ENCODE data around the gene CTDP1. TPM values are rescaled to one million over a fixed set of nuclear protein-coding genes. Genes with fewer than 3 reads are reported as not detected.

CTDP1 gene
- total and polyA plus RNA-seq, 2 experiments from 2014 or later: 20.4 to 20.6 TPM

GRCh38 chr18:79634593-79635426, 44.8 kb upstream of the CTDP1 start:
- H3K4me1 ChIP-seq (ENCODE audit: insufficient read depth): peaks cover 6% of the 10 kb centered on the region
- no peak for DNase-seq (ENCODE audit: low spot score)
- H3K79me2 ChIP-seq: no peaks in the 10 kb centered on the region
- 95% methylated on average over 23 of the region's 23 CpGs for WGBS (ENCODE audit: low lambda C conversion rate, missing lambda C conversion rate)
- no peaks in the 10 kb centered on the region for H3K27me3 ChIP-seq
- H3K4me2 ChIP-seq: no peak overlapping the region
- H2AFZ ChIP-seq: no peak overlapping the region
- H3K27ac ChIP-seq: no peak overlapping the region
- H3K9me2 ChIP-seq (replicated peaks; ENCODE audit: insufficient read depth): no peaks in the 10 kb centered on the region
- H3K9me3 ChIP-seq (ENCODE audit: low read depth): no peaks in the 10 kb centered on the region
- H4K20me1 ChIP-seq (ENCODE audit: insufficient read depth, poor library complexity, severe bottlenecking): no peaks in the 10 kb centered on the region
- TF ChIP-seq, protein P1, sequence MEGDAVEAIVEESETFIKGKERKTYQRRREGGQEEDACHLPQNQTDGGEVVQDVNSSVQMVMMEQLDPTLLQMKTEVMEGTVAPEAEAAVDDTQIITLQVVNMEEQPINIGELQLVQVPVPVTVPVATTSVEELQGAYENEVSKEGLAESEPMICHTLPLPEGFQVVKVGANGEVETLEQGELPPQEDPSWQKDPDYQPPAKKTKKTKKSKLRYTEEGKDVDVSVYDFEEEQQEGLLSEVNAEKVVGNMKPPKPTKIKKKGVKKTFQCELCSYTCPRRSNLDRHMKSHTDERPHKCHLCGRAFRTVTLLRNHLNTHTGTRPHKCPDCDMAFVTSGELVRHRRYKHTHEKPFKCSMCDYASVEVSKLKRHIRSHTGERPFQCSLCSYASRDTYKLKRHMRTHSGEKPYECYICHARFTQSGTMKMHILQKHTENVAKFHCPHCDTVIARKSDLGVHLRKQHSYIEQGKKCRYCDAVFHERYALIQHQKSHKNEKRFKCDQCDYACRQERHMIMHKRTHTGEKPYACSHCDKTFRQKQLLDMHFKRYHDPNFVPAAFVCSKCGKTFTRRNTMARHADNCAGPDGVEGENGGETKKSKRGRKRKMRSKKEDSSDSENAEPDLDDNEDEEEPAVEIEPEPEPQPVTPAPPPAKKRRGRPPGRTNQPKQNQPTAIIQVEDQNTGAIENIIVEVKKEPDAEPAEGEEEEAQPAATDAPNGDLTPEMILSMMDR (IDR thresholded peaks at IDR 0.05; ENCODE audit: poor library complexity): no peak
- TF ChIP-seq EZH2 (IDR thresholded peaks at IDR 0.05; ENCODE audit: borderline replicate concordance): no peak
- TF ChIP-seq EZH2phosphoT487 (IDR thresholded peaks at IDR 0.05; ENCODE audit: low read depth, severe bottlenecking, unreplicated experiment): no peak
- no peak overlapping the region for H3K4me3 ChIP-seq
- no peaks in the 10 kb centered on the region for H3K36me3 ChIP-seq (replicated peaks; ENCODE audit: insufficient read depth, low read depth)

DNA sequence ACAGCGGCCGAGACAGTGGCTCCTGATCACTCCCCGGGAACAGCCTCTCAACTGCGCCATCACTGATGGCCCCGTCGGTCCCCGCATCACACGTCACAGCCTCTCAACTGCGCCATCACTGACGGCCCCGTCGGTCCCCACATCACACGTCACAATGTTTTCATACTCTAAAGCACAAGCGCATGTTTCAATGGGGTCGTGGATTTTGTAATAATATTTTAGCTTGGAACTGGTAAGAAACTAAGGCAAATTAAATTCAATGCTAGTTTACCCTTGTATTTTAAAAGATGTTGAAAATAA, 44.2 kb upstream of the CTDP1 start:
- Histone ChIP-seq H3K36me3 (replicated peaks; ENCODE audit: insufficient read depth, low read depth) (no peaks in the 10 kb centered on the region), H3K27ac (no peak overlapping the region), H2AFZ (no peak overlapping the region), H3K4me3 (no peak overlapping the region), H3K9me3 (ENCODE audit: low read depth) (no peaks in the 10 kb centered on the region), H3K9me2 (replicated peaks; ENCODE audit: insufficient read depth) (no peaks in the 10 kb centered on the region), H3K27me3 (no peaks in the 10 kb centered on the region), H3K4me1 (ENCODE audit: insufficient read depth) (peaks cover 6% of the 10 kb centered on the region), H4K20me1 (ENCODE audit: insufficient read depth, poor library complexity, severe bottlenecking) (no peaks in the 10 kb centered on the region), H3K4me2 (no peak overlapping the region), H3K79me2 (no peaks in the 10 kb centered on the region)
- TF ChIP-seq, protein P1 (IDR thresholded peaks at IDR 0.05; ENCODE audit: poor library complexity): no peak
- no peak for TF ChIP-seq EZH2phosphoT487 (IDR thresholded peaks at IDR 0.05; ENCODE audit: low read depth, severe bottlenecking, unreplicated experiment)
- TF ChIP-seq EZH2 (IDR thresholded peaks at IDR 0.05; ENCODE audit: borderline replicate concordance): no peak
- DNase-seq (ENCODE audit: low spot score): no peak
- WGBS (ENCODE audit: low lambda C conversion rate, missing lambda C conversion rate): 99% methylated on average over 13 of the region's 15 CpGs

- 75% methylated on average over 55 of the region's 58 CpGs for whole genome bisulfite sequencing (ENCODE audit: low lambda C conversion rate, missing lambda C conversion rate)
Observed at GRCh38 chr18:79637181-79637920, 42.3 kb upstream of the CTDP1 start.

More at GRCh38 chr18:79637181-79637920, 42.3 kb upstream of the CTDP1 start:
- H3K79me2 ChIP-seq: no peaks in the 10 kb centered on the region
- no peaks in the 10 kb centered on the region for H3K27me3 ChIP-seq
- H2AFZ ChIP-seq: no peak overlapping the region
- H3K9me2 ChIP-seq (replicated peaks; ENCODE audit: insufficient read depth): no peaks in the 10 kb centered on the region
- H3K4me1 ChIP-seq (ENCODE audit: insufficient read depth): peaks cover 6% of the 10 kb centered on the region
- TF ChIP-seq EZH2phosphoT487 (IDR thresholded peaks at IDR 0.05; ENCODE audit: low read depth, severe bottlenecking, unreplicated experiment) (no peak), EZH2 (IDR thresholded peaks at IDR 0.05; ENCODE audit: borderline replicate concordance) (no peak)
- TF ChIP-seq, protein P1 (IDR thresholded peaks at IDR 0.05; ENCODE audit: poor library complexity): no peak
- H3K27ac ChIP-seq: no peak overlapping the region
- DNase-seq (ENCODE audit: low spot score): no peak
- H4K20me1 ChIP-seq (ENCODE audit: insufficient read depth, poor library complexity, severe bottlenecking): no peaks in the 10 kb centered on the region
- H3K4me3 ChIP-seq: no peak overlapping the region
- no peaks in the 10 kb centered on the region for H3K36me3 ChIP-seq (replicated peaks; ENCODE audit: insufficient read depth, low read depth)
- H3K9me3 ChIP-seq (ENCODE audit: low read depth): no peaks in the 10 kb centered on the region
- no peak overlapping the region for H3K4me2 ChIP-seq

All from hepatocyte (in vitro differentiated cells).